ENCODE measurements around the gene RBMX.

The RBMX gene

DNA sequence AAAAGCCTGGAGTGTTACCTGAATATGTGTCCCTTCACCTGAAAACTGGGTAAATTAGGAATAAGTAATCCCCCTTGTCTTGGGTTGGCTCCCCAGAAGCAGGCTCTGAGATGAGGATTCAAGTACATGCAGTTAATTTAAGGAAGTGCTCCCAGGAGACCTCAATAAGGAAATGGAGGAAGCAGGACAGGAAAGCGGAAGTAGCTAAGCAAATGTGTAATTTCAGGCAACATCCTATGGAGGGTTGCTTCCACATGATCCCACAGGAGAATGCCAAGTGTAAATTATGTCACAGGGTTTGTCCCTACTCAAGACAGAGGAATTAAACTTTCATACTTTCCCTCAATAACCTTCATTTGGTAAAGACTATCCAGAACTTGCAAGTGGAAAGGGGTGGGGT, 51.7 kb downstream of the RBMX start:
- no peak for DNase-seq

DNA sequence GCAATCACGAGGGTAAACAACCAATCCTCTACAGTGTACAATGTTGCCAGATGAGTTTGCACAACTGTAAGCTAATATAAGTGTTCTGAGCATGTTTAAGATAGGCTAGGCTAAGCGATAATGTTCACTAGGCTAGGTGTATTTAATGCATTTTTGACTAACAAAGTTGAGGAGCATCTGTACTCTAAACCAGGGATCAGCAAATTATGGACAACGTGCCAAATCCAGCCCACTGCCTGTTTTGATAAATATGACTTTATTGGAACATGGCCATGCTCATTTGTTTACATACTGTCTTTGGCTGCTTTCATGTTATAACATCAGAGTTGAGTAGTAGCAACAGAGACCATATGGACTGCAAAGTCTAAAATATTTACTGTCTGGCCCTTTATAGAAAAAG, 53.5 kb downstream of the RBMX start:
- no peak for DNase-seq

DNA sequence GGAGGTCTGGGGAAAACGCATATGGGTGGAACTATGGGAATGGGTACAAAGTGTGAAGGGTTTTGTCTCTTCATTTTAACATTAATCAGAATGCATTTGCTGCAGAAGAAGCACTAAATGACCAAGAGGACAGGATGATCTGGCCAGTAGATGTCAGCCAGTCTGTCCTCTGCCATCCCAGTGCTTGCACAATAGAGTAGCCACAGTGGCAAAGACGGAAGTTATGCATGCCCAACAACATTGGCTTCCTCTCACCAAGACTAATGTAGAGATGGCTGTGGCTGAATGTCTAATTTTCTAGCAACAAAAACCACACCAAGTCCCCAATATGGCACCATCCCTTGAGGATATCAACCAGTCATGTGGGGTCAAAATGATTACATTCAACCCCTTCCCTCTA, 54.8 kb downstream of the RBMX start:
- DNase-seq = no peak

Measured in stimulated activated CD4-positive, alpha-beta T cell treated with anti-CD3 and anti-CD28 coated beads, Interleukin-2, amount 100 ng/mL, for 24 hours (primary cell).